Measurements from ENCODE around the gene DHDDS.

Gene DHDDS

GRCh38 chr1:26403656-26404055 lies 28.5 kb upstream of the DHDDS start:
- Histone ChIP-seq H3K27ac (ENCODE audit: extremely low read depth, low read depth, low read length) (no peak overlapping the region), H3K9me3 (ENCODE audit: control insufficient read depth, insufficient read depth, low read depth, low read length) (no peaks in the 10 kb centered on the region), H3K4me1 (ENCODE audit: control insufficient read depth, insufficient read depth, low read length) (no peaks in the 10 kb centered on the region), H3K4me3 (ENCODE audit: low read depth, low read length) (no peak overlapping the region), H3K36me3 (ENCODE audit: control insufficient read depth in 2 of 2, insufficient read depth in 1 of 2, low read length in 2 of 2) (no peaks in the 10 kb centered on the region)
- TF ChIP-seq, protein P1, sequence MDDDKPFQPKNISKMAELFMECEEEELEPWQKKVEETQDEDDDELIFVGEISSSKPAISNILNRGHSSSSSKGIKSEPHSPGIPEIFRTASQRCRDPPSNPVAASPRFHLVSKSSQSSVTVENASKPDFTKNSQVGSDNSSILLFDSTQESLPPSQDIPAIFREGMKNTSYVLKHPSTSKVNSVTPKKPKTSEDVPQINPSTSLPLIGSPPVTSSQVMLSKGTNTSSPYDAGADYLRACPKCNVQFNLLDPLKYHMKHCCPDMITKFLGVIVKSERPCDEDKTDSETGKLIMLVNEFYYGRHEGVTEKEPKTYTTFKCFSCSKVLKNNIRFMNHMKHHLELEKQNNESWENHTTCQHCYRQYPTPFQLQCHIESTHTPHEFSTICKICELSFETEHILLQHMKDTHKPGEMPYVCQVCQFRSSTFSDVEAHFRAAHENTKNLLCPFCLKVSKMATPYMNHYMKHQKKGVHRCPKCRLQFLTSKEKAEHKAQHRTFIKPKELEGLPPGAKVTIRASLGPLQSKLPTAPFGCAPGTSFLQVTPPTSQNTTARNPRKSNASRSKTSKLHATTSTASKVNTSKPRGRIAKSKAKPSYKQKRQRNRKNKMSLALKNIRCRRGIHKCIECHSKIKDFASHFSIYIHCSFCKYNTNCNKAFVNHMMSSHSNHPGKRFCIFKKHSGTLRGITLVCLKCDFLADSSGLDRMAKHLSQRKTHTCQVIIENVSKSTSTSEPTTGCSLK (tag by site-specific recombination; IDR thresholded peaks at IDR 0.05) = no peak
- no peak for TF ChIP-seq MZF1 (tag by site-specific recombination; IDR thresholded peaks at IDR 0.05; ENCODE audit: borderline replicate concordance)
- no peak for TF ChIP-seq ZFHX2 (tag by site-specific recombination; conservative IDR thresholded peaks at IDR 0.05)
- TF ChIP-seq ZNF645 (tag by site-specific recombination; IDR thresholded peaks at IDR 0.05) = no peak
- TF ChIP-seq ZNF501 (tag by site-specific recombination; IDR thresholded peaks at IDR 0.05) = no peak
- TF ChIP-seq, protein P2, sequence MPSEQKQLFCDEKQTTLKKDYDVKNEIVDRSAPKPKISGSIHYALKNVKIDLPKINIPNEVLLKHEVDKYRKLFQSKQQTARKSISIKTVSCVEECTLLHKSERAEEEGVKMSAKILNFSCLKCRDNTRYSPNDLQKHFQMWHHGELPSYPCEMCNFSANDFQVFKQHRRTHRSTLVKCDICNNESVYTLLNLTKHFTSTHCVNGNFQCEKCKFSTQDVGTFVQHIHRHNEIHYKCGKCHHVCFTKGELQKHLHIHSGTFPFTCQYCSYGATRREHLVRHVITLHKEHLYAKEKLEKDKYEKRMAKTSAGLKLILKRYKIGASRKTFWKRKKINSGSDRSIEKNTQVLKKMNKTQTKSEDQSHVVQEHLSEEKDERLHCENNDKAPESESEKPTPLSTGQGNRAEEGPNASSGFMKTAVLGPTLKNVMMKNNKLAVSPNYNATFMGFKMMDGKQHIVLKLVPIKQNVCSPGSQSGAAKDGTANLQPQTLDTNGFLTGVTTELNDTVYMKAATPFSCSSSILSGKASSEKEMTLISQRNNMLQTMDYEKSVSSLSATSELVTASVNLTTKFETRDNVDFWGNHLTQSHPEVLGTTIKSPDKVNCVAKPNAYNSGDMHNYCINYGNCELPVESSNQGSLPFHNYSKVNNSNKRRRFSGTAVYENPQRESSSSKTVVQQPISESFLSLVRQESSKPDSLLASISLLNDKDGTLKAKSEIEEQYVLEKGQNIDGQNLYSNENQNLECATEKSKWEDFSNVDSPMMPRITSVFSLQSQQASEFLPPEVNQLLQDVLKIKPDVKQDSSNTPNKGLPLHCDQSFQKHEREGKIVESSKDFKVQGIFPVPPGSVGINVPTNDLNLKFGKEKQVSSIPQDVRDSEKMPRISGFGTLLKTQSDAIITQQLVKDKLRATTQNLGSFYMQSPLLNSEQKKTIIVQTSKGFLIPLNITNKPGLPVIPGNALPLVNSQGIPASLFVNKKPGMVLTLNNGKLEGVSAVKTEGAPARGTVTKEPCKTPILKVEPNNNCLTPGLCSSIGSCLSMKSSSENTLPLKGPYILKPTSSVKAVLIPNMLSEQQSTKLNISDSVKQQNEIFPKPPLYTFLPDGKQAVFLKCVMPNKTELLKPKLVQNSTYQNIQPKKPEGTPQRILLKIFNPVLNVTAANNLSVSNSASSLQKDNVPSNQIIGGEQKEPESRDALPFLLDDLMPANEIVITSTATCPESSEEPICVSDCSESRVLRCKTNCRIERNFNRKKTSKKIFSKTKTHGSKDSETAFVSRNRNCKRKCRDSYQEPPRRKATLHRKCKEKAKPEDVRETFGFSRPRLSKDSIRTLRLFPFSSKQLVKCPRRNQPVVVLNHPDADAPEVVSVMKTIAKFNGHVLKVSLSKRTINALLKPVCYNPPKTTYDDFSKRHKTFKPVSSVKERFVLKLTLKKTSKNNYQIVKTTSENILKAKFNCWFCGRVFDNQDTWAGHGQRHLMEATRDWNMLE (tag by site-specific recombination; conservative IDR thresholded peaks at IDR 0.05; ENCODE audit: low read depth) = no peak
- no peak for TF ChIP-seq BCL11A (tag by site-specific recombination; IDR thresholded peaks at IDR 0.05; ENCODE audit: low read depth)
- TF ChIP-seq ZNF558 (tag by site-specific recombination; IDR thresholded peaks at IDR 0.05) = no peak
- TF ChIP-seq, protein P3, sequence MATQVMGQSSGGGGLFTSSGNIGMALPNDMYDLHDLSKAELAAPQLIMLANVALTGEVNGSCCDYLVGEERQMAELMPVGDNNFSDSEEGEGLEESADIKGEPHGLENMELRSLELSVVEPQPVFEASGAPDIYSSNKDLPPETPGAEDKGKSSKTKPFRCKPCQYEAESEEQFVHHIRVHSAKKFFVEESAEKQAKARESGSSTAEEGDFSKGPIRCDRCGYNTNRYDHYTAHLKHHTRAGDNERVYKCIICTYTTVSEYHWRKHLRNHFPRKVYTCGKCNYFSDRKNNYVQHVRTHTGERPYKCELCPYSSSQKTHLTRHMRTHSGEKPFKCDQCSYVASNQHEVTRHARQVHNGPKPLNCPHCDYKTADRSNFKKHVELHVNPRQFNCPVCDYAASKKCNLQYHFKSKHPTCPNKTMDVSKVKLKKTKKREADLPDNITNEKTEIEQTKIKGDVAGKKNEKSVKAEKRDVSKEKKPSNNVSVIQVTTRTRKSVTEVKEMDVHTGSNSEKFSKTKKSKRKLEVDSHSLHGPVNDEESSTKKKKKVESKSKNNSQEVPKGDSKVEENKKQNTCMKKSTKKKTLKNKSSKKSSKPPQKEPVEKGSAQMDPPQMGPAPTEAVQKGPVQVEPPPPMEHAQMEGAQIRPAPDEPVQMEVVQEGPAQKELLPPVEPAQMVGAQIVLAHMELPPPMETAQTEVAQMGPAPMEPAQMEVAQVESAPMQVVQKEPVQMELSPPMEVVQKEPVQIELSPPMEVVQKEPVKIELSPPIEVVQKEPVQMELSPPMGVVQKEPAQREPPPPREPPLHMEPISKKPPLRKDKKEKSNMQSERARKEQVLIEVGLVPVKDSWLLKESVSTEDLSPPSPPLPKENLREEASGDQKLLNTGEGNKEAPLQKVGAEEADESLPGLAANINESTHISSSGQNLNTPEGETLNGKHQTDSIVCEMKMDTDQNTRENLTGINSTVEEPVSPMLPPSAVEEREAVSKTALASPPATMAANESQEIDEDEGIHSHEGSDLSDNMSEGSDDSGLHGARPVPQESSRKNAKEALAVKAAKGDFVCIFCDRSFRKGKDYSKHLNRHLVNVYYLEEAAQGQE (tag by site-specific recombination; IDR thresholded peaks at IDR 0.05) = no peak
- TF ChIP-seq ZBTB49 (tag by site-specific recombination; IDR thresholded peaks at IDR 0.05; ENCODE audit: low read depth) = no peak
- no peak for TF ChIP-seq ZBTB8A (tag by site-specific recombination; IDR thresholded peaks at IDR 0.05)
- no peak for TF ChIP-seq PRDM2 (tag by site-specific recombination; IDR thresholded peaks at IDR 0.05; ENCODE audit: borderline replicate concordance)
- no peak for TF ChIP-seq ZSCAN23 (tag by site-specific recombination; IDR thresholded peaks at IDR 0.05)
- no peak for TF ChIP-seq ZNF837 (tag by site-specific recombination; IDR thresholded peaks at IDR 0.05)
- ChIA-PET POLR2A (no interaction called here), CTCF (interaction anchor here (0.9 to 1.0 kb wide), 2 partner anchors 8 to 13 kb away, joined by 3 to 8 read pairs; no protein-coding TSS in a partner anchor)

Data from HEK293 (cell line).